Measurements from ENCODE around the gene ARX.

DNA sequence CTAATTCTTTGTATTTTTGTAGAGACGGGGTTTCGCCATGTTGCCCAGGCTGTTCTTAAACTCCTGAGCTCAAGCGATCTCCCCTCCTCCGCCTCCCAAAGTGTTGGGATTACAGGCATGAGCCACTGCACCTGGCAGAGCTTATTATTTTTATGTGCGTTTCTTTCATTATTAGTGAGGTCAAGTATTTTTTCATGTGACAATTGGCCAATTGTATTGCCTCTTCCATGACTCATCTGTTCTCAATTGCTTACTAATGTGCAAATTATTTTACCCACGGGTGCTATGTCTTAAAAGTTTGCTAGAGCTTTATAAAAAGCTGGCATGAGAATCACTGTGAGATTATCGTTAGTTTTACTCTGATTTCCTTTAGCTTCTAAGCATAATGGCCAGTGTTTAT lies 13.0 kb upstream of the ARX start:
- TF ChIP-seq CTCF (IDR thresholded peaks at IDR 0.05) (no peak), POLR2A (IDR thresholded peaks at IDR 0.05) (no peak)

Measured in testis (tissue), 2 donors.